ENCODE results near the gene PPP2R5E.

PPP2R5E gene

GRCh38 chr14:63343878-63344277 is 199.3 kb downstream of the PPP2R5E start:
- H3K4me3 ChIP-seq (ENCODE audit: low read length in 2 of 2), result no peak overlapping the region
- H3K4me1 ChIP-seq (ENCODE audit: control insufficient read depth, insufficient read depth, low read length), result no peaks in the 10 kb centered on the region
- no peak overlapping the region for H3K9ac ChIP-seq (ENCODE audit: low read length in 2 of 2)
- no peak overlapping the region for H3K27ac ChIP-seq (ENCODE audit: low read length)
- H3K27me3 ChIP-seq (ENCODE audit: control insufficient read depth in 1 of 2, insufficient read depth in 2 of 2, low read length in 2 of 2), result no peaks in the 10 kb centered on the region
- H3K36me3 ChIP-seq (ENCODE audit: control insufficient read depth in 2 of 2, insufficient read depth in 2 of 2, low read length in 2 of 2), result no peaks in the 10 kb centered on the region
- H3K9me3 ChIP-seq (ENCODE audit: control insufficient read depth in 2 of 2, low read length in 2 of 2), result no peaks in the 10 kb centered on the region

- no peaks in the 10 kb centered on the region for H3K4me1 ChIP-seq (ENCODE audit: control insufficient read depth, insufficient read depth, low read length)
- H3K9me3 ChIP-seq (ENCODE audit: control insufficient read depth in 2 of 2, low read length in 2 of 2), result no peaks in the 10 kb centered on the region
- no peak overlapping the region for H3K4me3 ChIP-seq (ENCODE audit: low read length in 2 of 2)
- H3K36me3 ChIP-seq (ENCODE audit: control insufficient read depth in 2 of 2, insufficient read depth in 2 of 2, low read length in 2 of 2), result no peaks in the 10 kb centered on the region
- H3K27me3 ChIP-seq (ENCODE audit: control insufficient read depth in 1 of 2, insufficient read depth in 2 of 2, low read length in 2 of 2), result no peaks in the 10 kb centered on the region
- no peak overlapping the region for H3K9ac ChIP-seq (ENCODE audit: low read length in 2 of 2)
- no peak overlapping the region for H3K27ac ChIP-seq (ENCODE audit: low read length)
These were observed 200.8 kb downstream of the PPP2R5E start for GRCh38 chr14:63342371-63342770.

- Histone ChIP-seq H3K36me3 (ENCODE audit: control insufficient read depth in 2 of 2, insufficient read depth in 2 of 2, low read length in 2 of 2) (no peaks in the 10 kb centered on the region), H3K4me1 (ENCODE audit: control insufficient read depth, insufficient read depth, low read length) (no peaks in the 10 kb centered on the region), H3K27ac (ENCODE audit: low read length) (no peak overlapping the region), H3K4me3 (ENCODE audit: low read length in 2 of 2) (no peak overlapping the region), H3K27me3 (ENCODE audit: control insufficient read depth in 1 of 2, insufficient read depth in 2 of 2, low read length in 2 of 2) (no peaks in the 10 kb centered on the region), H3K9me3 (ENCODE audit: control insufficient read depth in 2 of 2, low read length in 2 of 2) (no peaks in the 10 kb centered on the region), H3K9ac (ENCODE audit: low read length in 2 of 2) (no peak overlapping the region)
These were observed 214.1 kb downstream of the PPP2R5E start for GRCh38 chr14:63328787-63329737.

- no peaks in the 10 kb centered on the region for H3K4me1 ChIP-seq (ENCODE audit: control insufficient read depth, insufficient read depth, low read length)
These were observed 216.3 kb downstream of the PPP2R5E start for GRCh38 chr14:63326840-63327239.

GRCh38 chr14:63322897-63323573 is 220.1 kb downstream of the PPP2R5E start:
- no peaks in the 10 kb centered on the region for H3K27me3 ChIP-seq (ENCODE audit: control insufficient read depth in 1 of 2, insufficient read depth in 2 of 2, low read length in 2 of 2)
- H3K4me1 ChIP-seq (ENCODE audit: control insufficient read depth, insufficient read depth, low read length), result no peaks in the 10 kb centered on the region
- H3K9ac ChIP-seq (ENCODE audit: low read length in 2 of 2), result no peak overlapping the region
- no peaks in the 10 kb centered on the region for H3K9me3 ChIP-seq (ENCODE audit: control insufficient read depth in 2 of 2, low read length in 2 of 2)
- H3K4me3 ChIP-seq (ENCODE audit: low read length in 2 of 2), result no peak overlapping the region
- H3K36me3 ChIP-seq (ENCODE audit: control insufficient read depth in 2 of 2, insufficient read depth in 2 of 2, low read length in 2 of 2), result no peaks in the 10 kb centered on the region
- no peak overlapping the region for H3K27ac ChIP-seq (ENCODE audit: low read length)

More at GRCh38 chr14:63326840-63327239, 216.3 kb downstream of the PPP2R5E start:
- Histone ChIP-seq H3K9ac (ENCODE audit: low read length in 2 of 2) (no peak overlapping the region), H3K4me3 (ENCODE audit: low read length in 2 of 2) (no peak overlapping the region), H3K27ac (ENCODE audit: low read length) (no peak overlapping the region), H3K9me3 (ENCODE audit: control insufficient read depth in 2 of 2, low read length in 2 of 2) (no peaks in the 10 kb centered on the region), H3K27me3 (ENCODE audit: control insufficient read depth in 1 of 2, insufficient read depth in 2 of 2, low read length in 2 of 2) (no peaks in the 10 kb centered on the region), H3K36me3 (ENCODE audit: control insufficient read depth in 2 of 2, insufficient read depth in 2 of 2, low read length in 2 of 2) (no peaks in the 10 kb centered on the region)

GRCh38 chr14:63322472-63322871 is 220.7 kb downstream of the PPP2R5E start:
- Histone ChIP-seq H3K9ac (ENCODE audit: low read length in 2 of 2) (no peak overlapping the region), H3K4me1 (ENCODE audit: control insufficient read depth, insufficient read depth, low read length) (no peaks in the 10 kb centered on the region), H3K36me3 (ENCODE audit: control insufficient read depth in 2 of 2, insufficient read depth in 2 of 2, low read length in 2 of 2) (no peaks in the 10 kb centered on the region), H3K9me3 (ENCODE audit: control insufficient read depth in 2 of 2, low read length in 2 of 2) (no peaks in the 10 kb centered on the region), H3K27me3 (ENCODE audit: control insufficient read depth in 1 of 2, insufficient read depth in 2 of 2, low read length in 2 of 2) (no peaks in the 10 kb centered on the region), H3K27ac (ENCODE audit: low read length) (no peak overlapping the region), H3K4me3 (ENCODE audit: low read length in 2 of 2) (no peak overlapping the region)

Data from stomach smooth muscle (tissue), 2 donors.